ENCODE measurements around the gene ZNF497. TPM values are rescaled to one million over a fixed set of nuclear protein-coding genes. Genes with fewer than 3 reads are reported as not detected.

The ZNF497 gene
- total and polyA plus RNA-seq, 9 of the 15 experiments (the other 6 are each of a cell fraction or from before 2014, with no cell fraction given) = 0.06 to 0.98 (median 0.44) TPM; not detected in 1

DNA sequence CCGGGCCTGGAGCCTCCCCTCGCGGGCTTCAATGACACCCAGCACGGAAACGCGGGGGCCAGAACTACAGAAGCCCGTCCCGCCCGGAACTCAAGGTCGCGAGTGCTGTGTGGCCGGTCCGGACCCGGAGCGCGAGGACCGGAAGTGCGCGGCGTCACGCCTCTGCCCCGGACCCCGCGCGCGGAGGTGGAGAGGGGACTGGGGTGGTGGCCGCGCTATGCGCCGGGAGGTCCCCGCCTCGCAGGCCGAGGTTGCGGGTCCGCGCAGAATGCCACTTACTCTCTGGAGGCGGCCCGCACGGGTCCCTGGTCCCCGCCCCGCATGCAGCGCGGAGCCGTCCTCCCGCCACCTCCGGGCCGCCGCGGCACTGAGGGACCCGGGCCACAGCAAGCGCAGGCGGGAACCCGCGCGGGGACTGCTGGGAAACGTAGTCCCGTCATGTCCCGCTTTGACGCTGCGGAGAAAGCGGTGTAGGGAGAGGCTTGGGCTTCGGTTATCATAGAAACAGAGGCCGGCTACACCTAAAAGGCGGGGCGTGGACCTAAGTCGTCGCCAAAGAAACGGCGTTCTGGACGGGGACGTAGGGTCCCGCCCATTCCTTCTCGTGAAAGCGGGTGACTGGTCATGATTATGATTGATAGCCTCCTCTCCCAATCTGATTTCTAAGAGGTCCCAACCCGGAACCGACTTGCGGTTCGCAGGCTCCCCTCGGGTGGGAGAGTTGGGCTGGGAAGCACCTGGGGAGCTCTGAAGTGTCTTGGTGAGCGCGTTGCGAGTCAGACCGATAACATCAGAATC lies 18.3 kb upstream of the ZNF497 start, which contains the start of gene ZNF837 (continued):
- TF ChIP-seq HDAC3 (IDR thresholded peaks at IDR 0.05; ENCODE audit: borderline replicate concordance, partially characterized antibody) (peak; percentile 62), CGGBP1 (CRISPR knock-in tag; IDR thresholded peaks at IDR 0.05) (peak; percentile 78), ATF1 (CRISPR knock-in tag; IDR thresholded peaks at IDR 0.05) (no peak), ATF1 (tag; IDR thresholded peaks at IDR 0.05) (peak; percentile 98), ATF3 (IDR thresholded peaks at IDR 0.05) (no peak), ATF3 (CRISPR knock-in tag; conservative IDR thresholded peaks at IDR 0.05) (no peak; the same call in 1 of the 2 replicates), ZNF436 (CRISPR knock-in tag; IDR thresholded peaks at IDR 0.05) (no peak), E2F1 (CRISPR knock-in tag; IDR thresholded peaks at IDR 0.05) (peak; percentile 99), PTTG1 (tag; IDR thresholded peaks at IDR 0.05; ENCODE audit: low read depth) (no peak), MCM7 (IDR thresholded peaks at IDR 0.05) (no peak), ILK (tag; IDR thresholded peaks at IDR 0.05; ENCODE audit: borderline replicate concordance, low read depth) (no peak), ZNF239 (CRISPR knock-in tag; IDR thresholded peaks at IDR 0.05) (no peak; the same call in 1 of the 2 replicates), ZKSCAN3 (CRISPR knock-in tag; IDR thresholded peaks at IDR 0.05) (no peak), NFE2 (IDR thresholded peaks at IDR 0.05; ENCODE audit: low read depth) (peak; percentile 14; the same call in 1 of the 2 replicates), TAF1 (IDR thresholded peaks at IDR 0.05; ENCODE audit: control insufficient read depth, extremely low read depth, insufficient read depth, low read length, severe bottlenecking) (peak; percentile 93), L3MBTL2 (IDR thresholded peaks at IDR 0.05) (peak; percentile 93)
- TF ChIP-seq, protein P1, sequence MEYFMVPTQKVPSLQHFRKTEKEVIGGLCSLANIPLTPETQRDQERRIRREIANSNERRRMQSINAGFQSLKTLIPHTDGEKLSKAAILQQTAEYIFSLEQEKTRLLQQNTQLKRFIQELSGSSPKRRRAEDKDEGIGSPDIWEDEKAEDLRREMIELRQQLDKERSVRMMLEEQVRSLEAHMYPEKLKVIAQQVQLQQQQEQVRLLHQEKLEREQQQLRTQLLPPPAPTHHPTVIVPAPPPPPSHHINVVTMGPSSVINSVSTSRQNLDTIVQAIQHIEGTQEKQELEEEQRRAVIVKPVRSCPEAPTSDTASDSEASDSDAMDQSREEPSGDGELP (CRISPR knock-in tag; IDR thresholded peaks at IDR 0.05; ENCODE audit: borderline replicate concordance) = peak; percentile 76; the same call in 1 of the 2 replicates
- TF ChIP-seq, protein P2, sequence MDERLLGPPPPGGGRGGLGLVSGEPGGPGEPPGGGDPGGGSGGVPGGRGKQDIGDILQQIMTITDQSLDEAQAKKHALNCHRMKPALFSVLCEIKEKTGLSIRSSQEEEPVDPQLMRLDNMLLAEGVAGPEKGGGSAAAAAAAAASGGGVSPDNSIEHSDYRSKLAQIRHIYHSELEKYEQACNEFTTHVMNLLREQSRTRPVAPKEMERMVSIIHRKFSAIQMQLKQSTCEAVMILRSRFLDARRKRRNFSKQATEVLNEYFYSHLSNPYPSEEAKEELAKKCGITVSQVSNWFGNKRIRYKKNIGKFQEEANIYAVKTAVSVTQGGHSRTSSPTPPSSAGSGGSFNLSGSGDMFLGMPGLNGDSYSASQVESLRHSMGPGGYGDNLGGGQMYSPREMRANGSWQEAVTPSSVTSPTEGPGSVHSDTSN (CRISPR knock-in tag; IDR thresholded peaks at IDR 0.05; ENCODE audit: low read depth) = peak; percentile 91
- TF ChIP-seq, protein P2 (tag; conservative IDR thresholded peaks at IDR 0.05; ENCODE audit: low read depth) = peak; percentile 99
- TF ChIP-seq, protein P3, sequence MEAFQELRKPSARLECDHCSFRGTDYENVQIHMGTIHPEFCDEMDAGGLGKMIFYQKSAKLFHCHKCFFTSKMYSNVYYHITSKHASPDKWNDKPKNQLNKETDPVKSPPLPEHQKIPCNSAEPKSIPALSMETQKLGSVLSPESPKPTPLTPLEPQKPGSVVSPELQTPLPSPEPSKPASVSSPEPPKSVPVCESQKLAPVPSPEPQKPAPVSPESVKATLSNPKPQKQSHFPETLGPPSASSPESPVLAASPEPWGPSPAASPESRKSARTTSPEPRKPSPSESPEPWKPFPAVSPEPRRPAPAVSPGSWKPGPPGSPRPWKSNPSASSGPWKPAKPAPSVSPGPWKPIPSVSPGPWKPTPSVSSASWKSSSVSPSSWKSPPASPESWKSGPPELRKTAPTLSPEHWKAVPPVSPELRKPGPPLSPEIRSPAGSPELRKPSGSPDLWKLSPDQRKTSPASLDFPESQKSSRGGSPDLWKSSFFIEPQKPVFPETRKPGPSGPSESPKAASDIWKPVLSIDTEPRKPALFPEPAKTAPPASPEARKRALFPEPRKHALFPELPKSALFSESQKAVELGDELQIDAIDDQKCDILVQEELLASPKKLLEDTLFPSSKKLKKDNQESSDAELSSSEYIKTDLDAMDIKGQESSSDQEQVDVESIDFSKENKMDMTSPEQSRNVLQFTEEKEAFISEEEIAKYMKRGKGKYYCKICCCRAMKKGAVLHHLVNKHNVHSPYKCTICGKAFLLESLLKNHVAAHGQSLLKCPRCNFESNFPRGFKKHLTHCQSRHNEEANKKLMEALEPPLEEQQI (IDR thresholded peaks at IDR 0.05) = no peak

Data from K562 (cell line).